Amniotic epithelial cell (primary cell): Measurements from ENCODE around the gene MUCL3.
"Not testable (repeated sequence)": the region's sequence is repeated elsewhere in the genome, so short reads cannot be mapped to it uniquely, and the experiment has no call there.

Experiments used
- DNase-seq: peaks from one replicate; pipeline ENCODE4 v3.0.0-alpha.2; 2010; ENCODE audit warnings: low read depth

The MUCL3 gene

GRCh38 chr6:30913721-30914075 lies 27.1 kb upstream of the MUCL3 start:
- DNase-seq: no peak

DNA sequence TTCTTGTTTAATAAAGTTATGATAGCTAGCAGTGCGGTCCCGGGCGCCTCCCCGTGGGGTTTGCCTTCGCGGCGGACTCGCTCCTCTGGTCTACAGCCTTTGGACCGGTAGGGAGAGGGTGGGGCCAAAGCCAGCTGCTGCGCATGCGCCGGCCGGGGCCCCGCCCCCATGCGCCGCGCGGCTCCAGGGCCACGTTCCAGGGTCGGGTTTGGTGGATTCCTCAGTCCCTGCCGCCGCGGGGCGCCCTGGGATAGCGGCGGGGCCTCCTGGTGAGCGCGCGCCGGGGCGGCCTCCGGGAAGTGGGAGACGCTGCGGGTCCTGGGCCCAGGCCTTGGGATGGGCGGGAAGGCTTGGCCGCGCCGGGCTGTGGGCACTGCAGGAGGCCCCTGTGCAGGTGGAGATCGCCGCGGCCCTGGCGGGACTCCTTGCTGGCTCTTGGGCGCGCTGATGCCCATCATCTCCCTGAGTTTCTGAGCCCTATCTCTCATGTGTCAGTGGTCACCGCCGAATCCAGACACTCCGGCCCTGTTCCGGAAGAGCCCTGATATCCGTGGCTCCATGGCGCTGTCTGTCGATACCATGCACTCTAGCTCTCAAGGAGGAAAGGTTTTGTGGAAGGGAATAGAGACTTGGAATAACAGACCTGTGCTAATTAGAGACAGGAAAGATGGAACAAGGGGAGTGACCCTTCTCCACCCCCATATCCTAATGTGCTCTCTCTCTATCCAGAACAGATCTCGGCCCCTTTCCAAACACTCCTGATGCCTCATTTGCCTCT lies 26.5 kb upstream of the MUCL3 start, which contains the start of gene VARS2:
TSS of gene VARS2 (plus strand) at position 163 of the 778 bp plus-strand sequence. CDS start at position 762, 599 bp downstream.
- peak; percentile 87 for DNase-seq

DNA sequence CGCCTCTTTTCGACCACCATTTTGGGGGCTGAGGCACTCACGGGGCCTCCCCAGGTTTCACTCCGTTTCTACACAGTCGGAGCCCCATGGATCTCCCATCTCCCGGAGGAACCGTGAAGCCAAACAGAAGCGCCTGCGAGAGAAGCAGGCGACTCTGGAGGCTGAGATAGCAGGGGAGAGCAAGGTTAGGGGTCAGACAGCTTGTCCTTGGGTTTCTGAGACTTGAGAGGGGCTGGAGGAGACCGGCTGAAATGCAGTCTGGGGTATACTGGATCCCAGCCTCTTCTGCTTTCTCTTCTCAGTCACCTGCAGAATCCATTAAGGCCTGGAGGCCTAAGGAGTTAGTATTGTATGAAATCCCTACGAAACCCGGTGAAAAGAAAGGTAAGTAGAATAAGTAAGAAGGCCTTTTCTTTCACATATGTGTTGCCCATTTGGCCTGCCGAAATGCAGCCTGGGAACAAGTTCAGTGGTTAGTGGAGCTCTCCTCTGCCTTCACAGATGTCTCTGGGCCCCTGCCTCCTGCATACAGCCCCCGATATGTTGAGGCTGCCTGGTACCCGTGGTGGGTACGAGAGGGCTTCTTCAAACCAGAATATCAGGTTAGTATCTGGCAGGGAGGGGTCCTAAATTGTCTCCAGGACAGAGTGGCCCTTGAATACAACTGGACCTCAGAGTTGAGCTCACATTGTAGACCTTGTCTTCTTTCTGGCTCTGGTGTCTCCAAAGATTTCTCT lies 25.8 kb upstream of the MUCL3 start:
- DNase-seq: no peak

DNA sequence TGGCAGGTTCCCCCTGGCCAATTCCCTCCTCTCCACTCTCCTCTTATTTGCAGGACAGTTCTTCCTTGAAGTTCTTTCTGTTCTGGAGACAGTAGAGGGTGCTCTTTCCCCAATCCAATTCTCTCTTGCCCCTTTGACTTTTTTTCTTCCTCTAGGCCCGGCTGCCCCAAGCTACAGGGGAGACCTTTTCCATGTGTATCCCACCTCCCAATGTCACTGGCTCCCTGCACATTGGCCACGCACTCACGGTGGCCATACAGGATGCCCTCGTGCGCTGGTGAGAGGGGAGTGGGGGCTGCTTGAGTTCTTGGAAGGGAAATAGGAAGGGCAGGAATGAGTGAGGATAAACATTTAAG lies 25.2 kb upstream of the MUCL3 start:
- DNase-seq: peak; percentile 68

- no peak for DNase-seq
Measured at GRCh38 chr6:30917041-30917440, 23.7 kb upstream of the MUCL3 start.

- DNase-seq: no peak
Measured at GRCh38 chr6:30917487-30917886, 23.3 kb upstream of the MUCL3 start.

GRCh38 chr6:30918670-30919069 lies 22.1 kb upstream of the MUCL3 start:
- DNase-seq: no peak

GRCh38 chr6:30922447-30922852 lies 18.3 kb upstream of the MUCL3 start:
- DNase-seq: no peak

GRCh38 chr6:30924040-30924627 lies 16.6 kb upstream of the MUCL3 start:
- not testable (repeated sequence) for DNase-seq

- peak; percentile 40 for DNase-seq
Measured at GRCh38 chr6:30926644-30927043, 14.1 kb upstream of the MUCL3 start.

- not testable (repeated sequence) for DNase-seq
Measured at GRCh38 chr6:30927080-30927479, 13.7 kb upstream of the MUCL3 start.

GRCh38 chr6:30928677-30929076 lies 12.1 kb upstream of the MUCL3 start:
- DNase-seq: no peak

DNA sequence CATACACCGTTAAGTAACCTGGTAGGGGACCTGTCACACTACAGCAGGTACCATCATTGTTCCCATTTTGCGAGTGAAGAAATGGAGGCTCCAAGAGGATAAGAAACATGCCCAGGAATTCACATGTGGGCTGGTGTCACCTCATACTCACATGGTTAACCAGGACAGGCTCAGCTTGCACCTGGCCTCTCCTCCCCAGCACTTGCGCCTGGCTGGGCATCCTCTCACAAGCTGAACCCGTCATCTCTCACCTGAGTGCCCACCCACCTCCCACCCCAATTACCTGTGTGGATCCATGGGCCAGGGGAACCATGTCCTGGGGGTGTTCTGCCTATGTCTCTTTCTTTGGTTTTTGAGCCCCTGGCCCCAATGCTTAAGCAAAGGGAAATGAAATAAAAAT lies 10.3 kb upstream of the MUCL3 start:
- no peak for DNase-seq

GRCh38 chr6:30931272-30931671 lies 9.5 kb upstream of the MUCL3 start:
- DNase-seq: no peak

GRCh38 chr6:30931969-30932645 lies 8.7 kb upstream of the MUCL3 start, which contains the start of gene SFTA2:
TSS of gene SFTA2 (minus strand) at chr6:30932170. CDS start at chr6:30932096, 74 bp downstream.
- DNase-seq: no peak

DNA sequence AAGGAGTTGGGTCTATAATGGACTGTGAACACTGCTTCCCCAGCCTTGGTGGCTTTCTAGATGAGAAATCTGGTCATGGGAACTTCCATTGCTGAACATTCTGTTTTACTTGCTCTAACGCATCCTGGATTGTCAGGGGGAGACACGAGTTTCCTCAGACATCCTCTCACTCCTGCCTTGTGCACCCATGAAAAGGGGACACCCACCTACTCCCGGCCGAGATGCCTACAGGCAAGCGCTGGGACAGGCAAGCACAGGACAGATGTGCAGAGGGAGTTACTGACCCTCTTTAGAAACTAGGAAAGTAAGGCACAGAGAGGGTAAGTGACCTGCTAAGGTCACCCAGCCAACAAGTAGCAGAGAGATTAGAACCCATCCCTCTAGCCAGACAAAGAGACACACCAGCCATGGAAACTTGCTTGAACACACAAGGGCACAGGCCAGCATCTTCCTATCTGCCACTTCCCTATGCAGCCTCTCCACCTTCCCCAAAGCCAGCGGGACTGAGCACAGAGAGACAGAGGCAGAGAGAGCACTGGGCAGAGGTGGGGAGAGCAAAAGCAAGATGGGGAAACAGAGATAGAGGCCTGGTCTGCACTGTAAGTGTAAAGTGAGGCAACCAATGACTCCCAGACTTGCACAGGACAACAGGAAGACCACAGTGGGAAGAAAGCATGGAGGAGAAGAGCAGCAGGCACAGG lies 8.0 kb upstream of the MUCL3 start:
- no peak for DNase-seq

DNA sequence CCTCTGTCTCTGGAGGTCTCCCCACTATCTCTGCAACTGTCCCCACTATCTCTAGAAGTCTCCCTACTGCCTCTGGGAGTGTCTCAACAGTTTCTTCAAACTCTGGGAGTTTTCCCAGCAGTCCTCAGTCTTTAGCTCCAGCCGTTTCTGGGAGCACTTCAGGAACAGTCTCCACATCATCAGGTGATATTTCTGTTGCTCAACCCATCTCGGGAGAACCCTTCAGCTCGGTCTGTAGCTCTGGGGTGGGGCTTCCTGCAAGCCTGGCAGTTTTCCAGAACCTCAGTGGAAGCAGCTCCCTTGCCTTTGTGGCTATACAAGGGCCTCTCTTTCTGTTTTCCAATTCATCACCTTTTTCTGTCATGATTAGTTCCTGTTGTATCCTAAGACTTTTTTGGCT lies 5.8 kb upstream of the MUCL3 start:
- DNase-seq: peak; percentile 77

GRCh38 chr6:30937265-30937664 lies 3.5 kb upstream of the MUCL3 start:
- DNase-seq: no peak

- DNase-seq: no peak
Measured at GRCh38 chr6:30938730-30939129, 2.0 kb upstream of the MUCL3 start.

GRCh38 chr6:30939473-30939872 lies 1.3 kb upstream of the MUCL3 start:
- no peak for DNase-seq

- DNase-seq: peak; percentile 82
Measured at GRCh38 chr6:30942338-30943060, 1.7 kb downstream of the MUCL3 start.
